K562 (cell line): Measurements from ENCODE around the gene CRTC3. TPM values are rescaled to one million over a fixed set of nuclear protein-coding genes. Genes with fewer than 3 reads are reported as not detected.

Experiments used
- ATAC-seq: fragments of 200-7000 bp; cut with Tn5 transposase; 3 replicates; pipeline ENCODE4 v1.9.1; 2020; ENCODE audit warnings: moderate library complexity
- BruUV-seq: library from RNA; stranded (reverse); fragments of 400-500 nt; replicated peaks from 2 replicates; lab custom pipeline; 2021; lab: Mats Ljungman, UMichigan
- CTCF ChIA-PET: fragments of 300-600 bp; formaldehyde crosslinking; extraction: SDS; loops from one replicate; lab custom pipeline; 2021; ENCODE audit warnings: low intra/inter-chr PET ratio; lab: Yijun Ruan, JAX
- POLR2A ChIA-PET: fragments of 300-600, 350-650 bp; sonication (Branson Sonifier 250); formaldehyde crosslinking; extraction: SDS; loops from one replicate; lab custom pipeline; 2021; ENCODE audit warnings: antibody characterized with exemption, inconsistent platforms; lab: Yijun Ruan, JAX
- DNase-seq, 4 experiments: peaks; one replicate each; pipeline versions ENCODE4 v3.0.0 to v3.0.0-alpha.2; 2011 to 2018; ENCODE audit warnings: low spot score in 3 of 4, mixed read lengths in 3 of 4; ENCODE audit errors: extremely low read depth in 1 of 4
- FAIRE-seq: peaks from 2 replicates; lab custom pipeline; 2011; peaks lifted over from hg19 to GRCh38; lab: Jason Lieb, UNC
- H2AFZ ChIP-seq: 2 replicates; pipeline ENCODE4 v1.6.0; 2011; ENCODE audit warnings: low read depth, low read length, control low read depth, inconsistent platforms
- H3K27ac ChIP-seq: fragments of 200-600 bp; 3 replicates; pipeline ENCODE4 v1.8.0; 2011; ENCODE audit warnings: low read depth, mild to moderate bottlenecking, control low read depth, inconsistent platforms, low read length, moderate library complexity, mixed read lengths; ENCODE audit errors: extremely low read depth
- H3K27me3 ChIP-seq, 2 experiments: fragments of 300-600 bp in 1 of 2; 2 replicates in 1 of 2; 3 replicates in 1 of 2; pipeline versions ENCODE4 v1.6.0 to v1.8.0; 2011; ENCODE audit warnings: inconsistent platforms in 2 of 2, low read length in 2 of 2, mild to moderate bottlenecking in 1 of 2, mixed read lengths in 1 of 2, moderate library complexity in 1 of 2; ENCODE audit not compliant: control insufficient read depth in 2 of 2, insufficient read depth in 2 of 2
- H3K36me3 ChIP-seq: fragments of 300-600 bp; 3 replicates; pipeline ENCODE4 v1.8.0; 2011; ENCODE audit warnings: mild to moderate bottlenecking, low read length, inconsistent platforms; ENCODE audit not compliant: control insufficient read depth, insufficient read depth
- H3K4me1 ChIP-seq, 2 experiments: fragments of 200-600 bp in 1 of 2; replicated peaks in 1 of 2; 2 replicates in 1 of 2; 3 replicates in 1 of 2; pipeline versions ENCODE4 v1.5.1 to v1.8.0; 2011; ENCODE audit warnings: inconsistent platforms in 2 of 2, low read length in 2 of 2, mild to moderate bottlenecking in 1 of 2, mixed read lengths in 1 of 2, moderate library complexity in 1 of 2; ENCODE audit not compliant: control insufficient read depth in 2 of 2, insufficient read depth in 2 of 2
- H3K4me2 ChIP-seq: 2 replicates; pipeline ENCODE4 v1.6.1; 2011; ENCODE audit warnings: low read length, control low read depth, inconsistent platforms, mixed read lengths; ENCODE audit not compliant: insufficient read depth
- H3K4me3 ChIP-seq: fragments of 200-600 bp; sonication (generic), shearing (Covaris generic); 2 replicates; pipeline ENCODE4 v1.5.1; 2016; ENCODE audit warnings: control low read depth, inconsistent platforms
- H3K79me2 ChIP-seq: fragments of 200-600 bp; 3 replicates; pipeline ENCODE4 v1.8.0; 2011; ENCODE audit warnings: low read length, inconsistent platforms; ENCODE audit not compliant: control insufficient read depth, insufficient read depth
- H3K9ac ChIP-seq, 2 experiments: 2 replicates each; pipeline versions ENCODE4 v1.6.0 to v1.6.1; 2011; ENCODE audit warnings: low read depth in 2 of 2, low read length in 2 of 2, control low read depth in 1 of 2, inconsistent platforms in 1 of 2, mild to moderate bottlenecking in 1 of 2, mixed read lengths in 1 of 2; ENCODE audit not compliant: insufficient read depth in 1 of 2
- H3K9me1 ChIP-seq: one replicate; pipeline ENCODE4 v1.6.0; 2011; ENCODE audit warnings: inconsistent platforms, mild to moderate bottlenecking, low read length, moderate library complexity; ENCODE audit not compliant: control insufficient read depth, insufficient read depth
- H3K9me3 ChIP-seq: replicated peaks from 2 replicates; pipeline ENCODE4 v1.5.1; 2011; ENCODE audit warnings: low read depth, low read length, inconsistent platforms; ENCODE audit not compliant: control insufficient read depth, insufficient read depth
- H4K20me1 ChIP-seq: replicated peaks from 2 replicates; pipeline ENCODE4 v1.6.1; 2011; ENCODE audit warnings: low read length, inconsistent platforms, mixed read lengths; ENCODE audit not compliant: control insufficient read depth, insufficient read depth
- ETS2 ChIP-seq: IDR thresholded peaks from 2 replicates; pipeline ENCODE4 v1.6.1; 2016; ENCODE audit warnings: borderline replicate concordance, missing genetic modification characterization, mild to moderate bottlenecking, moderate library complexity, missing compliant biosample characterization; ENCODE audit not compliant: poor library complexity, severe bottlenecking
- MITF ChIP-seq: IDR thresholded peaks from 2 replicates; pipeline ENCODE4 v1.6.1; 2014; ENCODE audit warnings: antibody characterized with exemption
- PATZ1 ChIP-seq: fragments of 250-450 bp; sonication (Bioruptor Pico); IDR thresholded peaks from 2 replicates; pipeline ENCODE4 v1.5.0; 2020; ENCODE audit warnings: mild to moderate bottlenecking, borderline replicate concordance
- POLR2G ChIP-seq: fragments of 200-400 bp; formaldehyde crosslinking; IDR thresholded peaks from 2 replicates; pipeline ENCODE4 v1.6.1; 2017; ENCODE audit warnings: low read depth, mild to moderate bottlenecking, antibody characterized with exemption, low read length, moderate library complexity
- TSC22D4 ChIP-seq: fragments of 450-650 bp; IDR thresholded peaks from 2 replicates; pipeline ENCODE4 v1.6.1; 2016; ENCODE audit warnings: missing genetic modification characterization, missing biosample characterization, control low read depth
- U2AF1 ChIP-seq: fragments of 200-400 bp; formaldehyde crosslinking; optimal IDR thresholded peaks from 2 replicates; pipeline ENCODE3; 2017; ENCODE audit warnings: mild to moderate bottlenecking, low read depth, low read length, moderate library complexity
- ZBTB33 ChIP-seq: sonication (generic); formaldehyde crosslinking; IDR thresholded peaks from 2 replicates; pipeline ENCODE4 v1.8.1; 2023; ENCODE audit warnings: mild to moderate bottlenecking, missing genetic modification reagents
- ZBTB43 ChIP-seq: sonication (generic); formaldehyde crosslinking; IDR thresholded peaks from 2 replicates; pipeline ENCODE4 v1.8.0; 2023; ENCODE audit warnings: mild to moderate bottlenecking, missing genetic modification reagents
- ZKSCAN1 ChIP-seq: fragments of 150-350 bp; IDR thresholded peaks from 2 replicates; pipeline ENCODE4 v1.6.1; 2016; ENCODE audit warnings: low read depth, low read length
- ZNF175 ChIP-seq: fragments of 200-800 bp; sonication (Bioruptor generic); IDR thresholded peaks from 2 replicates; pipeline ENCODE4 v1.6.1; 2016; ENCODE audit warnings: low read depth, mild to moderate bottlenecking, missing genetic modification characterization, missing compliant biosample characterization
- ZNF512 ChIP-seq: IDR thresholded peaks from 2 replicates; pipeline ENCODE4 v1.6.1; 2016; ENCODE audit warnings: missing genetic modification characterization, missing compliant biosample characterization
- WGBS: fragments of 100-300 bp; shearing (Covaris generic); methylation state at CpG from one replicate; pipeline ENCODE4 v1.1.6; 2016; ENCODE audit warnings: low coverage, mixed read lengths; ENCODE audit not compliant: insufficient coverage; ENCODE audit errors: missing lambda C conversion rate; 5-methylcytosine and 5-hydroxymethylcytosine counted together
- in situ Hi-C: fragments of 300-500 bp; cut with MboI; formaldehyde crosslinking; loops from 4 replicates; pipeline ENCODE4 v1.15.0; 2018; ENCODE audit warnings: inconsistent platforms, mixed read lengths
- intact Hi-C: fragments of 100-400 bp; cut with micrococcal nuclease; formaldehyde crosslinking; loops from 2 replicates; pipeline ENCODE4 v1.14.2; 2022
- polyA plus RNA-seq, 8 experiments: library from polyadenylated mRNA; depleted of rRNA in 4 of 8; stranded (reverse) in 5 of 8; unstranded in 3 of 8; fragments of >200 nt; fragmentation: Nextera tagmentation in 2 of 8; fragmentation: Illumina TruSeq in 1 of 8; extraction: Ambion mirVana in 2 of 8; extraction: Trizol in 1 of 8; gene quantifications; 2 replicates each; pipeline versions ENCODE4 v1.2.1 to v1.2.3, GENCODE V29; 2011 to 2014; ENCODE audit warnings: inconsistent platforms in 1 of 8, missing spikeins in 1 of 8
- total RNA-seq, 7 experiments: library from RNA; depleted of rRNA in 6 of 7; stranded (reverse); fragments of >200 nt in 6 of 7; fragmentation: Illumina TruSeq in 2 of 7; extraction: Trizol in 2 of 7; gene quantifications; 2 replicates each; pipeline versions ENCODE4 v1.2.1 to v1.2.3, GENCODE V29; 2011 to 2021; ENCODE audit warnings: low replicate concordance in 1 of 7

CRTC3 gene
- total and polyA plus RNA-seq, 9 of the 15 experiments (the other 6 are each of a cell fraction or from before 2014, with no cell fraction given): 1.2 to 19.0 (median 11.6) TPM

GRCh38 chr15:90576711-90577389, 47.1 kb downstream of the CRTC3 start (continued):
- TF ChIP-seq ZBTB33 (CRISPR knock-in tag): no peak

GRCh38 chr15:90579213-90579612, 49.5 kb downstream of the CRTC3 start:
- Histone ChIP-seq H3K4me1 (peaks cover 13 to 14% of the 10 kb centered on the region in 2 experiments; a peak in 4 of 5 replicates), H3K79me2 (no peaks in the 10 kb centered on the region; the same call in 2 of the 3 replicates), H3K27ac (no peak overlapping the region), H3K4me2 (no peak overlapping the region), H4K20me1 (no peaks in the 10 kb centered on the region), H3K9ac (no peak overlapping the region), H3K27me3 (no peaks in the 10 kb centered on the region), H3K9me3 (no peaks in the 10 kb centered on the region), H3K36me3 (no peaks in the 10 kb centered on the region), H3K4me3 (no peak overlapping the region), H3K9me1 (no peaks in the 10 kb centered on the region), H2AFZ (no peak overlapping the region)
- ATAC-seq: no peak
- ChIA-PET POLR2A (no interaction called here), CTCF (no interaction called here)
- intact Hi-C loops (no loop called here), in situ Hi-C loops (no loop called here)
- no peak for DNase-seq
- no peak for FAIRE-seq
- WGBS: 75% methylated on average over 3 of the region's 3 CpGs
- BruUV-seq: no TSS peak
- TF ChIP-seq ZBTB43 (CRISPR knock-in tag): no peak
- no peak for TF ChIP-seq ETS2 (tag)
- TF ChIP-seq TSC22D4 (tag): no peak
- TF ChIP-seq POLR2G: no peak
- no peak for TF ChIP-seq ZNF175 (CRISPR knock-in tag)
- TF ChIP-seq ZKSCAN1: no peak
- TF ChIP-seq U2AF1: no peak
- no peak for TF ChIP-seq PATZ1
- no peak for TF ChIP-seq ZNF512
- TF ChIP-seq MITF: no peak
